Spinal cord (tissue), 10 donors: ENCODE measurements around the gene SENP3. TPM values are rescaled to one million over a fixed set of nuclear protein-coding genes. Genes with fewer than 3 reads are reported as not detected.

Experiments used
- DNase-seq, 6 donors: peaks; one replicate each; pipeline versions ENCODE4 v3.0.0 to v3.0.0-alpha.2; 2013 to 2015; ENCODE audit warnings: low spot score in 6 of 6, low read depth in 4 of 6
- H3K27ac ChIP-seq: one replicate; pipeline ENCODE4 v1.5.1; 2013; ENCODE audit warnings: low read depth, low read length, control low read depth
- H3K27me3 ChIP-seq: one replicate; pipeline ENCODE4 v1.6.1; 2013; ENCODE audit warnings: low read length; ENCODE audit not compliant: control insufficient read depth, insufficient read depth
- H3K36me3 ChIP-seq: one replicate; pipeline ENCODE4 v1.6.1; 2013; ENCODE audit warnings: low read length; ENCODE audit not compliant: control insufficient read depth, insufficient read depth
- H3K4me1 ChIP-seq: one replicate; pipeline ENCODE4 v1.6.1; 2013; ENCODE audit warnings: low read length; ENCODE audit not compliant: control insufficient read depth, insufficient read depth
- H3K4me3 ChIP-seq: one replicate; pipeline ENCODE4 v1.5.1; 2013; ENCODE audit warnings: low read depth, low read length, control low read depth
- H3K9me3 ChIP-seq: one replicate; pipeline ENCODE4 v1.6.1; 2013; ENCODE audit warnings: low read length; ENCODE audit not compliant: control insufficient read depth, insufficient read depth
- WGBS: methylation state at CpG from one replicate; pipeline ENCODE4 v1.1.5; 2013; ENCODE audit warnings: missing lambda C conversion rate; ENCODE audit not compliant: insufficient coverage; 5-methylcytosine and 5-hydroxymethylcytosine counted together
- polyA plus RNA-seq, 2 donors: library from polyadenylated mRNA; unstranded; fragments of 120-200 nt; gene quantifications; one replicate each; pipeline ENCODE4 v1.2.1, GENCODE V29; 2013; ENCODE audit not compliant: insufficient read length in 2 of 2
- total RNA-seq, 2 donors: library from RNA; depleted of rRNA in 1 of 2; stranded (reverse); fragments of 120-200 nt in 1 of 2; fragments of >200 nt in 1 of 2; gene quantifications; one replicate each; pipeline versions ENCODE4 v1.2.3 to v1.2.4, GENCODE V29; 2013 to 2014
- donor health status: healthy.

SENP3 gene
- total and polyA plus RNA-seq, 4 donors, result 50.1 to 71.5 (median 64.2) TPM

DNA sequence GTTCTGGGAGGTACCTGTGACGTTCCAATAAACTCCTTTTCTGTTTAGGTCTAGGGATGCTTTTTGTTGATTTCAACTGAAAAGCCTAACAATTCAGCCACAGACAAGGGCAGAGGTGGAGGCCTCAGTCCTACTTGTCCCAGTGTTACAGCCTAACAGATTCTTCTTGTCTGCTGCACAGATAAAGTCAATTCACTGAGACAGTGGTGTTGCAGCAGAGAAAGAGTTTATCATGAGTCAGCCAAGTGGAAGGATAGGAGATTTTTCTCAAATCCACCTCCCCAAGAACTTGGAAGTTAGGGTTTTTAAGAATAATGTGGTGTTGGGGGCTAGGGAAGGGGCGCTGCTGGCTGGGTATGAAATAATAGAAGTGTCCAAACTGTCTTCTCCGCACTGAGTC, 23.7 kb upstream of the SENP3 start:
- H3K27ac ChIP-seq, result no peak overlapping the region
- 73% methylated on average over 2 of the region's 3 CpGs for WGBS
- DNase-seq, result no peak
- no peaks in the 10 kb centered on the region for H3K36me3 ChIP-seq
- no peaks in the 10 kb centered on the region for H3K9me3 ChIP-seq
- H3K27me3 ChIP-seq, result no peaks in the 10 kb centered on the region
- no peaks in the 10 kb centered on the region for H3K4me1 ChIP-seq
- no peak overlapping the region for H3K4me3 ChIP-seq

DNA sequence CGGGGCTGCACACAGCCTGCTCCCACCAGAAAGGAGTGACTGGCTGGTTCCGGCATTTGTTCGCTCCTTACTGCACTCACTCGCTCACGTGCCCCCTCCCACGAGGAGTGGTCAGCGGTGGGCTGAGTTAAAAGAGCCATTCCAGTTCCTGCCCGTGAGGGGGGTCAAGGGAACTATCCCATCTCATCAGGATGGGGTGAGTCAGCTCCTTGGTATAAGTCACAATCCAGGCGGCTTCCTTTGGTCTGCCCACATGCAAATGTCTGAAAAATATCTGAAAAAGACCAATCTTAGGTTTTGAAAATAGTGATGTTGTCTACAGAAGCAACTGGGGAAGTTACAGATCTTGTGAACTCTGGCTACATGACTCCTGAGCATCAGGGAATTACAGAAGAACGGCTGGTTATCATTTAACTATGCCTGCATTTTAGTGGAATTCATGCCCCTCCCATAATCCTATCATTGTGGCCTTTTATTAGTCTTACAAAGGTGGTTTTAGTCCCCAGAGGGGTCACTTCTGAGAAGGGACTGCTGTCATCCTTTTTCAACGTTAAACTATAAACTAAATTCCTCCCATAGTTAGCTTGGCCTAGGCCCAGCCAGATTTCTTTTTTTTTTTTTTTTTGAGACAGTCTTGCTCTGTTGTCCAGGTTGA, 22.7 kb upstream of the SENP3 start:
- no peak for DNase-seq
- H3K4me3 ChIP-seq, result no peak overlapping the region
- H3K9me3 ChIP-seq, result no peaks in the 10 kb centered on the region
- H3K27ac ChIP-seq, result no peak overlapping the region
- WGBS, result 70% methylated on average over 8 of the region's 11 CpGs
- H3K4me1 ChIP-seq, result no peaks in the 10 kb centered on the region
- H3K36me3 ChIP-seq, result no peaks in the 10 kb centered on the region
- H3K27me3 ChIP-seq, result no peaks in the 10 kb centered on the region

DNA sequence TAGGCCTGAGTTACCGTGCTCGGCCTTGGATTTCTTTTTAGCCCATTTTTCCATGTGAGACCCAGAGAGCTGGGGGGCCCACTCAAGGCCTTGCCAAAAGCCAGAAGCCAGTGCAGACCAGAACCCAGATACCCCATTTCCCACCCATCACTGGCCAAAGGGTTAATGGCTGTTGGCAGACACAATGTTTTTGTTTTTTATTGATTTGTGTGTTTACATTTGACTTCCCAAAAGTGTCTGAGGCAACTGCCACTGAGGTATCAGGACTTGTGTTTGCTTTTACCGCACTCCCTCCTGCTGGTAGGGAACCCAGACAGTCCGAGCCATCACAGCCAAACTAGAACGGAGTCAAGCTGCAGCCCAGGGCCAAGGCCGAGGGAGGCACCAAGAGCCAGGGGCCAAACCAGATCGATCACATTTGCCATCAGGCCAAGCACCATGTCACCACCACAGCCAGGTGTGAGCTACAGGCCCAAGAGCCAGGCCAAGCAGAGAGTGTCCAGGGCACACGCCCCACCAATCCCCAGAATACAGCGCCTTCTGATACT, 20.6 kb upstream of the SENP3 start:
- no peaks in the 10 kb centered on the region for H3K27me3 ChIP-seq
- WGBS, result 95% methylated on average over 7 of the region's 9 CpGs
- no peaks in the 10 kb centered on the region for H3K4me1 ChIP-seq
- H3K9me3 ChIP-seq, result no peaks in the 10 kb centered on the region
- H3K27ac ChIP-seq, result no peak overlapping the region
- no peaks in the 10 kb centered on the region for H3K36me3 ChIP-seq
- DNase-seq, result no peak
- no peak overlapping the region for H3K4me3 ChIP-seq

DNA sequence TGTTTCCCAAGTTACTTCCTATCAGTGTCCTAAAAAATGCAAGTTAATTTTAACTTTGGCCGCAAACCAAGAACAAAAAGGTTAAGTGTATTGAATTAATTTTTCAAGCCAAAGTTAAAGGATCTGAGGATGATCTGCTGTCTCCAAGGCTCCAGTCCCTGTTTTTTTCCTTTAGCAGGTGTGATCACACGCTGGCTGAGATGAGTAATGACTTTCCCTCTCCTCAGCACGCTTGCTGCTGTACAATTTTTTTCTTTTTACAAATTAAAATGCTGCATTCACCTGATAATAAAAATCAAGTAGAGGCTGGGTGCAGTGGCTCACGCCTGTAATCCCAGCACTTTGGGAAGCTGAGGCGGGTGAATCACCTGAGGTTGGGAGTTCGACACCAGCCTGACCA, 16.8 kb upstream of the SENP3 start:
- H3K9me3 ChIP-seq, result no peaks in the 10 kb centered on the region
- H3K4me1 ChIP-seq, result peaks cover 15% of the 10 kb centered on the region
- 75% methylated on average over 2 of the region's 6 CpGs for WGBS
- peaks cover 2% of the 10 kb centered on the region for H3K27me3 ChIP-seq
- H3K27ac ChIP-seq, result no peak overlapping the region
- H3K4me3 ChIP-seq, result no peak overlapping the region
- H3K36me3 ChIP-seq, result no peaks in the 10 kb centered on the region
- DNase-seq, result peak in 1 of 6 donors; percentile 30

DNA sequence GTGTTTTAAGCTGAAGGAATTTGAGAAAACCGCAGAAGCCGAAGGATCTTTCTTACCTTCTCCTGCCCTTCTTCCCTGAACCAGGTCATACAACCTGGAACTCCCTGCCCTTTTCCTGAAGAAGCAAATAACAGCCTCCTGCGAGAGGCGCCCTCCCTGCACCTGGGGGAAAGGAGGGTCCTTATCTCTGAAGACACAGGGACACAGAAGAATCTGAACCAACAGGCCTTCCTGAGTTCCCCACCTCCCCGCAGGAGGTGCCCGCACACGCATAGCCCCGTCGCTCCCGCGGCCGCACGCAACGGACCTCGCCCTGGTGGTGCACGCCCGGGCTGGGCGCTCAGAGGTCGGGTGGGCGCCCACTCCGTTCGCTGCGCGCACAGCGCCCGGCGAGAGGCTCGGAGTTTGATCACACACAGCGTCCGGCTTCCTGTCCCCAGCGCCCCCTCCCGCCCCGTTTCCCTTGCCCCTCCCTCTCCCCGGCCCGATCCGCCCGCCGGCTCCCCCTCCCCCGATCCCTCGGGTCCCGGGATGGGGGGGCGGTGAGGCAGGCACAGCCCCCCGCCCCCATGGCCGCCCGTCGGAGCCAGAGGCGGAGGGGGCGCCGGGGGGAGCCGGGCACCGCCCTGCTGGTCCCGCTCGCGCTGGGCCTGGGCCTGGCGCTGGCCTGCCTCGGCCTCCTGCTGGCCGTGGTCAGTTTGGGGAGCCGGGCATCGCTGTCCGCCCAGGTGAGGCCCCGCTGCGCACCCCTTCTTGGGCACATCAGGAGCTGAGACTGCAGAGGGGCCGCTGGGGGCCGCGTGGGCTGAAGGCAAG, 12.9 kb upstream of the SENP3 start, which contains the start of gene TNFSF12:
TSS of gene TNFSF12 (plus strand) at position 474 of the 816 bp plus-strand sequence. CDS start at position 570, 96 bp downstream.
- Histone ChIP-seq H3K4me1 (peaks cover 15% of the 10 kb centered on the region), H3K9me3 (no peaks in the 10 kb centered on the region), H3K27me3 (peaks cover 2% of the 10 kb centered on the region), H3K27ac (peak within 1 kb of the TSS; percentile 74), H3K36me3 (peaks cover 7% of the 10 kb centered on the region), H3K4me3 (peak within 1 kb of the TSS; percentile 49)
- 3% methylated on average over 57 of the region's 65 CpGs for WGBS
- peak in 2 of 6 donors; percentile 51 to 73 for DNase-seq

DNA sequence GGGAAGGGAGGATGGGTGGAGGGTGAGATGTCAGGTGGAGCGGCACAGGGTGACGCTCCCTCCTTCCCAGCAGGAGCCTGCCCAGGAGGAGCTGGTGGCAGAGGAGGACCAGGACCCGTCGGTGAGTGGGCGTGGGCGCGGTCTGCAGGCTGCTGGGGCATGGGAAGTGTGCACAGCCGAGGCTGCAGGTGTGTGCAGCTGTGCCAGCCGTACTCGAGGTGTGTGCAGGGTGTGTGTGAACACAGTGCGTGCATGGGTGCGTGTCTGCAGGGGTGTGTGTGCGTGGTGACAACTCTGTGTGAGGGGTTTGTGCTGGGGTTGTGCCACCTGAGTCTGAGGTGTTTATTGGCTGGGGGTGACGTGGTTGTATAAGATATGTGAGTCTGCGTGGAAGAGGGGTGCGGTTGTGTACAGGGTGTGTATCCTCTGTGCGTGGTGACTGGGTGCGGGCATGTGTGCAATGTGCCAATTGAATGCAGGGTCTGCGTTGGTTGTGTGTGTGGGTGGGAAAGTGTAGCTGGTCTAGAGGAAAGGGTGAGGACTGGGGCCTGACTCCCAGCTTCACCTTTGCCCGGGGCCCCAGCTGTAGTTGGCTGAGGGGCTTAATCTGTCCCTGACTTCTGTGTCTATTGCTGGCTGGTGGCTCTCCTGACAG, 12.2 kb upstream of the SENP3 start:
- 66% methylated on average over 18 of the region's 20 CpGs for WGBS
- H3K9me3 ChIP-seq, result no peaks in the 10 kb centered on the region
- peak overlapping the region; percentile 74 for H3K27ac ChIP-seq
- peak overlapping the region; percentile 49 for H3K4me3 ChIP-seq
- H3K36me3 ChIP-seq, result peaks cover 7% of the 10 kb centered on the region
- DNase-seq, result no peak
- peaks cover 15% of the 10 kb centered on the region for H3K4me1 ChIP-seq
- peaks cover 2% of the 10 kb centered on the region for H3K27me3 ChIP-seq

DNA sequence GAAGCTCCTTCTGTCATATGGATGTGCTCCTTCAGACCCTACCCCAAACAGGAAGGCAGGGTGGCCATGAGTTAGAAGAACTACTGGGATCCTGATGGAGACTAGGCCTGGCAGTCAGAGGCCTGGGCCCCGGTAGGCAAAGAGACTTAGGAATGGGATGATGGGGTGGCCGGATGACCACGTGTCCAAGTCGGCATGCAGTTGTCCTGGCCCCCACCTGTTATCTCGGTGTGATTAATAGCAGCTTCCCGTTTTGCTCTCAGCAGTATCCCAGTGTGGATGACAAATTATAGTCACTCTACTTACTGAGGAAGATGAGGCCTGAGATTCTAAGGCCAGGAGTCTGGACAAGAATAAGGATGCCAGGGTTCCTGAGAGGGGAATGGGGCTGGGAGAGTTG, 11.4 kb upstream of the SENP3 start:
- Histone ChIP-seq H3K27me3 (peaks cover 2% of the 10 kb centered on the region), H3K9me3 (no peaks in the 10 kb centered on the region), H3K4me3 (no peak overlapping the region), H3K27ac (no peak overlapping the region), H3K4me1 (peaks cover 15% of the 10 kb centered on the region), H3K36me3 (peaks cover 7% of the 10 kb centered on the region)
- 74% methylated on average over 5 of the region's 6 CpGs for WGBS
- no peak for DNase-seq

DNA sequence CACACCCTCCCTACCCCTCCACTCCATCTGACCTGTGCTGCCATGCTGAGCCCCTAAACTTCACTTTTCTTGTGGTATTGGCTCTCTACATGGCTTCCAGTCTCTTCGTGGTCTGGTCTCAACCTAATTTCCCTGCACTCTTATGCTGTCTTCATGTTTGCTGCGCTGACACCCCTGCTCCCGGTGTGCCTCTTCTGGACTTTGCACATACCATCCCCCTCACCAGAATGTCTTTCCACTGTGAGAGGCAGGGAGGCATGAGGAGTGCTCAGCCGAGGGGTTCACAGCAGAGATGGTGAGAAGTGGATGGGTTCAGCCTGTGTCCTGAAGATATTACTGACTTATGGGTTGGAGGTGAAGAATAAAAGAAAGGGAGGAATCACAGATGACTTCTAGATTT, 10.3 kb upstream of the SENP3 start:
- WGBS, result 83% methylated on average over 1 of the region's 4 CpGs
- Histone ChIP-seq H3K36me3 (peaks cover 7% of the 10 kb centered on the region), H3K27ac (no peak overlapping the region), H3K4me3 (no peak overlapping the region), H3K9me3 (no peaks in the 10 kb centered on the region), H3K27me3 (peaks cover 2% of the 10 kb centered on the region), H3K4me1 (peaks cover 15% of the 10 kb centered on the region)
- no peak for DNase-seq

DNA sequence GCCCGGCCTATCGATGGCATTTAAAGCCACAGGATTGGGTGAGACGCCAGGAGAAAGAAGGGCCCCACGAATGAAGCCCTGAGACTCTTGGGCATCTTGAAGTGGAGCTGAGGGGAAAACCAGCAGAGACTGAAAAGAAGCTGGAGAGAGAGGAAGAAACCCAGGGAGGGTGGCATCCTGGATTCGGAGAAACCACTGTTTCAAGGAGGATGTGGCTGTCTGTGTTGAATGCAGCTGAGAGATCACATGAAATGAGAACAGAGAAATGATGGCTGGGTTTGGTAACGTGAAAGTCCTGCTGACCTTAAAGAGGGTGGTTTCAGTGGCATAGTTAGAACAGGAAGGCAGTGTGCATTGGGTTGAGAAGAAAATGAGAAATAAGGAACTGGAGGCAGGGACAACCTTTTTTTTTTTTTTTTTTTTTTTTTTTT, 9.1 kb upstream of the SENP3 start:
- H3K27me3 ChIP-seq, result peaks cover 2% of the 10 kb centered on the region
- no peak overlapping the region for H3K27ac ChIP-seq
- peaks cover 15% of the 10 kb centered on the region for H3K36me3 ChIP-seq
- H3K4me1 ChIP-seq, result peaks cover 24% of the 10 kb centered on the region
- WGBS, result 88% methylated on average over 6 of the region's 6 CpGs
- no peak overlapping the region for H3K4me3 ChIP-seq
- no peaks in the 10 kb centered on the region for H3K9me3 ChIP-seq
- no peak for DNase-seq
